ENCODE data around the gene C10orf88. TPM values are rescaled to one million over a fixed set of nuclear protein-coding genes. Genes with fewer than 3 reads are reported as not detected.

Gene C10orf88
- total and polyA plus RNA-seq, 9 of the 15 experiments (the other 6 are each of a cell fraction or from before 2014, with no cell fraction given), result 2.5 to 9.6 (median 7.5) TPM

GRCh38 chr10:122974023-122974422, 20.0 kb upstream of the C10orf88 start:
- no peak overlapping the region for H3K4me3 ChIP-seq
- no peak overlapping the region for H2AFZ ChIP-seq (ENCODE audit: low read depth, low read length)
- H3K36me3 ChIP-seq (ENCODE audit: control insufficient read depth, insufficient read depth, low read length), result no peaks in the 10 kb centered on the region
- H3K9ac ChIP-seq (ENCODE audit: insufficient read depth in 1 of 2, low read depth in 2 of 2, low read length in 2 of 2), result no peak overlapping the region
- no peaks in the 10 kb centered on the region for H3K79me2 ChIP-seq (ENCODE audit: control insufficient read depth, insufficient read depth, low read length)
- H3K27me3 ChIP-seq (ENCODE audit: control insufficient read depth in 2 of 2, insufficient read depth in 2 of 2, low read length in 2 of 2), result no peaks in the 10 kb centered on the region
- H4K20me1 ChIP-seq (replicated peaks; ENCODE audit: control insufficient read depth, insufficient read depth, low read length), result no peaks in the 10 kb centered on the region
- no peak overlapping the region for H3K4me2 ChIP-seq (ENCODE audit: insufficient read depth, low read length)
- FAIRE-seq (no peak), ATAC-seq (no peak), DNase-seq (ENCODE audit: extremely low read depth in 1 of 4, low spot score in 3 of 4) (no peak)
- ChIA-PET CTCF (ENCODE audit: low intra/inter-chr PET ratio) (no interaction called here), POLR2A (no interaction called here)
- no peaks in the 10 kb centered on the region for H3K9me1 ChIP-seq (ENCODE audit: control insufficient read depth, insufficient read depth, low read length)
- WGBS (ENCODE audit: insufficient coverage, low coverage, missing lambda C conversion rate), result 61% methylated on average over 4 of the region's 5 CpGs
- in situ Hi-C loops (cut with MboI), result no loop called here
- H3K9me3 ChIP-seq (replicated peaks; ENCODE audit: control insufficient read depth, insufficient read depth, low read depth, low read length), result no peaks in the 10 kb centered on the region
- no peaks in the 10 kb centered on the region for H3K4me1 ChIP-seq (replicated peaks in 1 of 2; ENCODE audit: control insufficient read depth in 2 of 2, insufficient read depth in 2 of 2, low read length in 2 of 2)
- no peak overlapping the region for H3K27ac ChIP-seq (ENCODE audit: extremely low read depth, low read depth, low read length)
- no peak for TF ChIP-seq KLF6 (CRISPR knock-in tag; IDR thresholded peaks at IDR 0.05; ENCODE audit: borderline replicate concordance)
- TF ChIP-seq, protein P1, sequence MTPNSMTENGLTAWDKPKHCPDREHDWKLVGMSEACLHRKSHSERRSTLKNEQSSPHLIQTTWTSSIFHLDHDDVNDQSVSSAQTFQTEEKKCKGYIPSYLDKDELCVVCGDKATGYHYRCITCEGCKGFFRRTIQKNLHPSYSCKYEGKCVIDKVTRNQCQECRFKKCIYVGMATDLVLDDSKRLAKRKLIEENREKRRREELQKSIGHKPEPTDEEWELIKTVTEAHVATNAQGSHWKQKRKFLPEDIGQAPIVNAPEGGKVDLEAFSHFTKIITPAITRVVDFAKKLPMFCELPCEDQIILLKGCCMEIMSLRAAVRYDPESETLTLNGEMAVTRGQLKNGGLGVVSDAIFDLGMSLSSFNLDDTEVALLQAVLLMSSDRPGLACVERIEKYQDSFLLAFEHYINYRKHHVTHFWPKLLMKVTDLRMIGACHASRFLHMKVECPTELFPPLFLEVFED (CRISPR knock-in tag; conservative IDR thresholded peaks at IDR 0.05), result no peak
- peak; percentile 51; the same call in 1 of the 2 replicates for TF ChIP-seq ZNF766 (CRISPR knock-in tag; conservative IDR thresholded peaks at IDR 0.05)
- no TSS peak for BruUV-seq (replicated peaks)
- intact Hi-C loops (cut with micrococcal nuclease), result no loop called here

DNA sequence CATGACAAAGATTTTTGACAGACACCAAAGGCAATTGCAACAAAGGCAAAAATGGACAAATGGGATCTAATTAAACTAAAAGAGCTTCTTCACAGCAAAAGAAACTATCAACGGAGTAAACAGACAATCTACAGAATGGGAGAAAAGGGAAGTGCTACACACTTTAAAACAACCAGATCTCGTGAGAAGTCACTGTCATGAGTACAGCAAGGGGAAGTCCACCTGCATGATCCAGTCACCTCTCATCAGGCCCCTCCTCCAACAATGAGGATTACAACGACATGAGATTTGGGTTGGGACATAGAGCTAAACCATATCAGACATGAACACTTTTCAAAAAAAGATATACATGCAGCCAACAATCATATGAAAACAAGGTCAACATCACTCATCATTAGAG, 14.7 kb upstream of the C10orf88 start:
- Histone ChIP-seq H3K79me2 (ENCODE audit: control insufficient read depth, insufficient read depth, low read length) (no peaks in the 10 kb centered on the region), H3K4me1 (replicated peaks in 1 of 2; ENCODE audit: control insufficient read depth in 2 of 2, insufficient read depth in 2 of 2, low read length in 2 of 2) (no peaks in the 10 kb centered on the region), H3K4me3 (no peak overlapping the region), H4K20me1 (replicated peaks; ENCODE audit: control insufficient read depth, insufficient read depth, low read length) (no peaks in the 10 kb centered on the region), H3K27ac (ENCODE audit: extremely low read depth, low read depth, low read length) (no peak overlapping the region), H3K9me3 (replicated peaks; ENCODE audit: control insufficient read depth, insufficient read depth, low read depth, low read length) (no peaks in the 10 kb centered on the region; the same call in 1 of the 2 replicates), H3K4me2 (ENCODE audit: insufficient read depth, low read length) (no peak overlapping the region), H2AFZ (ENCODE audit: low read depth, low read length) (no peak overlapping the region), H3K36me3 (ENCODE audit: control insufficient read depth, insufficient read depth, low read length) (peaks cover 6% of the 10 kb centered on the region; the same call in 2 of the 3 replicates), H3K27me3 (ENCODE audit: control insufficient read depth in 2 of 2, insufficient read depth in 2 of 2, low read length in 2 of 2) (no peaks in the 10 kb centered on the region), H3K9ac (ENCODE audit: insufficient read depth in 1 of 2, low read depth in 2 of 2, low read length in 2 of 2) (no peak overlapping the region), H3K9me1 (ENCODE audit: control insufficient read depth, insufficient read depth, low read length) (no peaks in the 10 kb centered on the region)
- ChIA-PET POLR2A (interaction anchor here (0.7 kb wide), 1 partner anchor 13 kb away, joined by 3 read pairs; no protein-coding TSS in a partner anchor), CTCF (ENCODE audit: low intra/inter-chr PET ratio) (no interaction called here)
- in situ Hi-C loops (cut with MboI) (no loop called here), intact Hi-C loops (cut with micrococcal nuclease) (no loop called here)
- 62% methylated on average over 3 of the region's 3 CpGs for WGBS (ENCODE audit: insufficient coverage, low coverage, missing lambda C conversion rate)
- FAIRE-seq, result no peak
- ATAC-seq, result no peak
- DNase-seq (ENCODE audit: extremely low read depth in 1 of 4, low spot score in 3 of 4), result no peak
- no TSS peak for BruUV-seq (replicated peaks)
- no peak for TF ChIP-seq SP2 (IDR thresholded peaks at IDR 0.05; ENCODE audit: extremely low read depth, low read depth, low read length, poor library complexity, severe bottlenecking)
- TF ChIP-seq STAG1 (CRISPR knock-in tag; IDR thresholded peaks at IDR 0.05; ENCODE audit: borderline replicate concordance), result no peak
- TF ChIP-seq HSF4 (CRISPR knock-in tag; IDR thresholded peaks at IDR 0.05; ENCODE audit: borderline replicate concordance), result no peak
- TF ChIP-seq HDGF (IDR thresholded peaks at IDR 0.05), result no peak
- TF ChIP-seq THAP12 (CRISPR knock-in tag; IDR thresholded peaks at IDR 0.05), result no peak
- TF ChIP-seq ILF3 (IDR thresholded peaks at IDR 0.05; ENCODE audit: borderline replicate concordance), result no peak
- TF ChIP-seq, protein P2, sequence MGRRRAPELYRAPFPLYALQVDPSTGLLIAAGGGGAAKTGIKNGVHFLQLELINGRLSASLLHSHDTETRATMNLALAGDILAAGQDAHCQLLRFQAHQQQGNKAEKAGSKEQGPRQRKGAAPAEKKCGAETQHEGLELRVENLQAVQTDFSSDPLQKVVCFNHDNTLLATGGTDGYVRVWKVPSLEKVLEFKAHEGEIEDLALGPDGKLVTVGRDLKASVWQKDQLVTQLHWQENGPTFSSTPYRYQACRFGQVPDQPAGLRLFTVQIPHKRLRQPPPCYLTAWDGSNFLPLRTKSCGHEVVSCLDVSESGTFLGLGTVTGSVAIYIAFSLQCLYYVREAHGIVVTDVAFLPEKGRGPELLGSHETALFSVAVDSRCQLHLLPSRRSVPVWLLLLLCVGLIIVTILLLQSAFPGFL (CRISPR knock-in tag; IDR thresholded peaks at IDR 0.05), result no peak
- TF ChIP-seq NR3C1 (CRISPR knock-in tag; IDR thresholded peaks at IDR 0.05), result no peak
- no peak for TF ChIP-seq ZNF76 (CRISPR knock-in tag; IDR thresholded peaks at IDR 0.05; ENCODE audit: borderline replicate concordance)
